PC-3 (cell line): ENCODE results near the gene TOPBP1. TPM values are rescaled to one million over a fixed set of nuclear protein-coding genes. Genes with fewer than 3 reads are reported as not detected.

ENCODE experiments used
- ATAC-seq: fragments of 200-7000 bp; cut with Tn5 transposase; 2 replicates; pipeline ENCODE4 v1.9.1; 2020; ENCODE audit warnings: mild to moderate bottlenecking, moderate library complexity
- BruUV-seq: library from RNA; stranded (reverse); fragments of 400-500 nt; replicated peaks from 2 replicates; lab custom pipeline; 2021; lab: Mats Ljungman, UMichigan
- CTCF ChIA-PET: fragments of 300-600 bp; sonication (Branson Sonifier 250); formaldehyde crosslinking; loops from one replicate; lab custom pipeline; 2022; ENCODE audit warnings: antibody characterized with exemption; lab: Charles Lee
- POLR2A ChIA-PET: fragments of 300-600 bp; sonication (Branson Sonifier 250); formaldehyde crosslinking; loops from one replicate; lab custom pipeline; 2022; ENCODE audit warnings: antibody characterized with exemption; ENCODE audit not compliant: unreplicated experiment; lab: Charles Lee
- DNase-seq: peaks from one replicate; pipeline ENCODE4 v3.0.0-alpha.2; 2015
- H2AFZ ChIP-seq: fragments of 300-600 bp; sonication (generic); 2 replicates; pipeline ENCODE4 v1.6.0; 2016; ENCODE audit warnings: antibody characterized with exemption, low read length
- H3F3A ChIP-seq: fragments of 300-600 bp; sonication (generic); one replicate; pipeline ENCODE4 v1.6.0; 2017; ENCODE audit warnings: antibody characterized with exemption, low read length, control low read depth, mild to moderate bottlenecking; ENCODE audit not compliant: unreplicated experiment
- H3K27ac ChIP-seq: fragments of 300-600 bp; sonication (generic); 2 replicates; pipeline ENCODE4 v1.5.1; 2016; ENCODE audit warnings: mild to moderate bottlenecking, low read length
- H3K27me3 ChIP-seq: fragments of 300-600 bp; sonication (generic); 2 replicates; pipeline ENCODE4 v1.6.1; 2016; ENCODE audit warnings: low read length, mixed read lengths
- H3K36me3 ChIP-seq: fragments of 300-600 bp; sonication (generic); 2 replicates; pipeline ENCODE4 v1.6.1; 2016; ENCODE audit warnings: low read depth, mixed run types, low read length, mixed read lengths
- H3K4me1 ChIP-seq: fragments of 300-600 bp; sonication (generic); 2 replicates; pipeline ENCODE4 v1.5.1; 2016; ENCODE audit warnings: low read length; ENCODE audit not compliant: insufficient read depth
- H3K4me2 ChIP-seq: fragments of 300-600 bp; sonication (generic); 2 replicates; pipeline ENCODE4 v1.6.0; 2016; ENCODE audit warnings: low read length
- H3K4me3 ChIP-seq: fragments of 300-600 bp; sonication (generic); 2 replicates; pipeline ENCODE4 v1.5.1; 2016; ENCODE audit warnings: mild to moderate bottlenecking, low read length, mixed read lengths
- H3K79me2 ChIP-seq: fragments of 300-600 bp; sonication (generic); 2 replicates; pipeline ENCODE4 v1.6.1; 2017; ENCODE audit warnings: low read length, mixed read lengths
- H3K9ac ChIP-seq: fragments of 300-600 bp; sonication (generic); 2 replicates; pipeline ENCODE4 v1.6.0; 2016; ENCODE audit warnings: mild to moderate bottlenecking, low read length
- H3K9me2 ChIP-seq: fragments of 300-600 bp; sonication (generic); replicated peaks from 2 replicates; pipeline ENCODE4 v1.6.1; 2016; ENCODE audit warnings: mixed run types, low read length, mixed read lengths
- H3K9me3 ChIP-seq: fragments of 300-600 bp; sonication (generic); 2 replicates; pipeline ENCODE4 v1.6.1; 2016; ENCODE audit warnings: low read length, mixed read lengths
- H4K20me1 ChIP-seq: fragments of 300-600 bp; sonication (generic); 2 replicates; pipeline ENCODE4 v1.6.1; 2016; ENCODE audit warnings: low read length, mixed read lengths
- CTCF ChIP-seq: fragments of 300-600 bp; sonication (generic); conservative IDR thresholded peaks from 2 replicates; pipeline ENCODE4 v1.5.1; 2017; ENCODE audit warnings: antibody characterized with exemption, low read depth, mild to moderate bottlenecking, low read length
- EZH2 ChIP-seq: fragments of 300-600 bp; sonication (generic); IDR thresholded peaks from one replicate; pipeline ENCODE4 v1.6.1; 2017; ENCODE audit warnings: antibody characterized with exemption, mild to moderate bottlenecking, low read length; ENCODE audit not compliant: unreplicated experiment
- EZH2phosphoT487 ChIP-seq: fragments of 300-600 bp; sonication (generic); IDR thresholded peaks from 2 replicates; pipeline ENCODE4 v1.6.1; 2018; ENCODE audit warnings: mild to moderate bottlenecking, antibody characterized with exemption, low read length, borderline replicate concordance
- intact Hi-C: fragments of 100-400 bp; cut with micrococcal nuclease; formaldehyde crosslinking; loops from 2 replicates; pipeline ENCODE4 v1.9.0; 2023
- total RNA-seq: library from RNA; depleted of rRNA; stranded (reverse); fragments of >200 nt; gene quantifications from 2 replicates; pipeline ENCODE4 v1.2.3, GENCODE V29; 2014

Gene TOPBP1
- total RNA-seq, 1 experiment from 2014 or later, result 42.4 TPM

- TSS peak; percentile 25 for BruUV-seq
- no peak for TF ChIP-seq EZH2phosphoT487
- TF ChIP-seq CTCF, result no peak
- TF ChIP-seq EZH2, result no peak
- intact Hi-C loops, result no loop called here
- Histone ChIP-seq H3K4me2 (no peak overlapping the region), H3K4me1 (peaks cover 26% of the 10 kb centered on the region), H3K79me2 (peaks cover 13% of the 10 kb centered on the region), H3K9me2 (no peaks in the 10 kb centered on the region), H3K9ac (no peak overlapping the region), H3K27ac (no peak overlapping the region), H4K20me1 (no peaks in the 10 kb centered on the region), H3K36me3 (peaks cover 28% of the 10 kb centered on the region), H3K4me3 (no peak overlapping the region), H3K9me3 (no peaks in the 10 kb centered on the region), H3F3A (peaks cover 6% of the 10 kb centered on the region), H3K27me3 (no peaks in the 10 kb centered on the region), H2AFZ (no peak overlapping the region)
- POLR2A ChIA-PET, result interaction anchor here (0.5 kb wide), 1 partner anchor 136 kb away, joined by 4 read pairs; no protein-coding TSS in a partner anchor
- ATAC-seq, result no peak
- CTCF ChIA-PET, result no interaction called here
- DNase-seq, result no peak
Observed at GRCh38 chr3:133588784-133589465, 72.8 kb downstream of the TOPBP1 start.

GRCh38 chr3:133588035-133588434, 73.7 kb downstream of the TOPBP1 start:
- Histone ChIP-seq H3K27ac (no peak overlapping the region), H3K36me3 (peaks cover 36% of the 10 kb centered on the region), H3K4me1 (peaks cover 26% of the 10 kb centered on the region), H2AFZ (no peak overlapping the region), H3K4me2 (no peak overlapping the region), H3K79me2 (peaks cover 22% of the 10 kb centered on the region), H3K9ac (no peak overlapping the region), H3F3A (peaks cover 6% of the 10 kb centered on the region), H3K9me2 (no peaks in the 10 kb centered on the region), H4K20me1 (0 out of 2 replicates have a peak, but pooled peaks cover 2% of the 10 kb centered on the region), H3K9me3 (no peaks in the 10 kb centered on the region), H3K4me3 (no peak overlapping the region), H3K27me3 (no peaks in the 10 kb centered on the region)
- BruUV-seq, result no TSS peak
- intact Hi-C loops, result no loop called here
- no peak for DNase-seq
- TF ChIP-seq EZH2 (no peak), CTCF (no peak), EZH2phosphoT487 (no peak)
- ATAC-seq, result no peak
- ChIA-PET CTCF (no interaction called here), POLR2A (no interaction called here)

- Histone ChIP-seq H3K9me2 (no peaks in the 10 kb centered on the region), H3K9ac (no peak overlapping the region), H3F3A (no peaks in the 10 kb centered on the region), H2AFZ (no peak overlapping the region), H4K20me1 (peaks cover 22% of the 10 kb centered on the region), H3K27me3 (no peaks in the 10 kb centered on the region), H3K36me3 (peaks cover 66% of the 10 kb centered on the region), H3K79me2 (peaks cover 65% of the 10 kb centered on the region), H3K4me2 (no peak overlapping the region), H3K4me3 (no peak overlapping the region), H3K27ac (no peak overlapping the region), H3K9me3 (no peaks in the 10 kb centered on the region), H3K4me1 (peaks cover 4% of the 10 kb centered on the region)
- ChIA-PET POLR2A (no interaction called here), CTCF (no interaction called here)
- no peak for ATAC-seq
- intact Hi-C loops, result no loop called here
- no peak for DNase-seq
- no peak for TF ChIP-seq CTCF
- no peak for TF ChIP-seq EZH2phosphoT487
- TF ChIP-seq EZH2, result no peak
- BruUV-seq, result no TSS peak
Observed at GRCh38 chr3:133583396-133583795, 78.3 kb downstream of the TOPBP1 start.
